GM12801 (cell line): ENCODE results near the gene TMEM125.

Experiments used
- TF ChIP-seq, protein P1 (sequence below): IDR thresholded peaks from one replicate; pipeline ENCODE4 v1.5.1; 2011; ENCODE audit warnings: control low read depth; ENCODE audit not compliant: insufficient read length; ENCODE audit errors: extremely low read depth

The TMEM125 gene

DNA sequence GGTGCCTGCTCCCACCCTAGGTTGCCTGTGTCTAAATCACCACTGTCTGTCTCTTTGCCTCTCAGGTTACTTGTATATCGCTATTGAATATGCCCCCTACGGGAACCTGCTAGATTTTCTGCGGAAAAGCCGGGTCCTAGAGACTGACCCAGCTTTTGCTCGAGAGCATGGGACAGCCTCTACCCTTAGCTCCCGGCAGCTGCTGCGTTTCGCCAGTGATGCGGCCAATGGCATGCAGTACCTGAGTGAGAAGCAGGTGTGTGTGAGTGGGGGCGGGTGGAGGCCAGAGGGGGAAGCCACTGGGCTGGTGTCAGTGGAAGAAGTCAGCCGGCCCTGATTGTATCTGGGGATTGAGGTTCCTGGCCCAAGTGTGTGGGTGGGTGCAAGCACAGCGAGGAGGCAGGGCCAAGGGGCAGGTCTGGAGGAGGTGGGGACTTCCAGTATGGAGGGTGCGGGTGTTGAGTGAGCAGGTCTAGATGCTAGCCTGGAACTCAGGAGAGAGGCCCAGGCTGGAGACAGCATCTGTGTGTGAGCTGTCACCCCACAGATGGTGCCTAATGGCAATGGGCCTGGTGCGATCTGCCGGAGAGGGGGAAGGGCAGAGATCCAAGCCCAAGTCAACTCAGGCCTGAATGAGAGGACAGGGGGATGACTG is 48.2 kb downstream of the TMEM125 start:
- TF ChIP-seq, protein P1, sequence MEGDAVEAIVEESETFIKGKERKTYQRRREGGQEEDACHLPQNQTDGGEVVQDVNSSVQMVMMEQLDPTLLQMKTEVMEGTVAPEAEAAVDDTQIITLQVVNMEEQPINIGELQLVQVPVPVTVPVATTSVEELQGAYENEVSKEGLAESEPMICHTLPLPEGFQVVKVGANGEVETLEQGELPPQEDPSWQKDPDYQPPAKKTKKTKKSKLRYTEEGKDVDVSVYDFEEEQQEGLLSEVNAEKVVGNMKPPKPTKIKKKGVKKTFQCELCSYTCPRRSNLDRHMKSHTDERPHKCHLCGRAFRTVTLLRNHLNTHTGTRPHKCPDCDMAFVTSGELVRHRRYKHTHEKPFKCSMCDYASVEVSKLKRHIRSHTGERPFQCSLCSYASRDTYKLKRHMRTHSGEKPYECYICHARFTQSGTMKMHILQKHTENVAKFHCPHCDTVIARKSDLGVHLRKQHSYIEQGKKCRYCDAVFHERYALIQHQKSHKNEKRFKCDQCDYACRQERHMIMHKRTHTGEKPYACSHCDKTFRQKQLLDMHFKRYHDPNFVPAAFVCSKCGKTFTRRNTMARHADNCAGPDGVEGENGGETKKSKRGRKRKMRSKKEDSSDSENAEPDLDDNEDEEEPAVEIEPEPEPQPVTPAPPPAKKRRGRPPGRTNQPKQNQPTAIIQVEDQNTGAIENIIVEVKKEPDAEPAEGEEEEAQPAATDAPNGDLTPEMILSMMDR = no peak

DNA sequence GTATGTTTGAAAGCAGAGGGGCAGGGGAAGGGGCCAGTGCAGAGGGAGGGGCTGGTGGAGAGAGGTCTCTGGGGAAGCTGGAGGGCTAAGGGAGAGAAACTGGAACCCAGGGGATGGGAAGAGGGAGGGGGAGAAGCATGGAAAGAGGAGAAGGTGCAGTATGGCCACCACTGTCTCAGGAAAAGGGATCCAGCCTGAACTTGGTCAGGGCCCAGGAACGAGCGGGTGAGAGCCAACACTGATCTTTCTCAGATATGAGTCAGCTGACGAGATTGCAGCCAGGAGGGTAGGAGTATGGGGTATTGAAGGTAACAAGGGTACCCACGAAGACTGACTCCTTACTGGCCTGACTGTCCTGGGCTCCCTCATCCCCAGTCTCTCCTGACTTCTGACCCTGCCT is 49.0 kb downstream of the TMEM125 start:
- TF ChIP-seq, protein P1 = no peak

DNA sequence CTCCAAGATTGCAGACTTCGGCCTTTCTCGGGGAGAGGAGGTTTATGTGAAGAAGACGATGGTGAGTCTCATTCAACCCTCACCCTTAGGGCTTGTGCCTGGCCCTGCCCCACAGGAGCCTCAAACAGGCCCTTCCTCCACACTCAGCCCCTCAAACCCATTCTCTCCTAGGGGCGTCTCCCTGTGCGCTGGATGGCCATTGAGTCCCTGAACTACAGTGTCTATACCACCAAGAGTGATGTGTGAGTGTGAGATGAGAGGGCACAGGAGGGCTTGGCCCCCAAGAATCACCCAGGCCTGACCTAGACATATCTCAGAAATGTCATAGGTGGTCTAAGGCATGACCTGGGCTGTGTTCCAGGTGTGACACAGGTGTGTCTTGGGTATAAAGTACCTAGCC is 49.5 kb downstream of the TMEM125 start:
- TF ChIP-seq, protein P1 = no peak

DNA sequence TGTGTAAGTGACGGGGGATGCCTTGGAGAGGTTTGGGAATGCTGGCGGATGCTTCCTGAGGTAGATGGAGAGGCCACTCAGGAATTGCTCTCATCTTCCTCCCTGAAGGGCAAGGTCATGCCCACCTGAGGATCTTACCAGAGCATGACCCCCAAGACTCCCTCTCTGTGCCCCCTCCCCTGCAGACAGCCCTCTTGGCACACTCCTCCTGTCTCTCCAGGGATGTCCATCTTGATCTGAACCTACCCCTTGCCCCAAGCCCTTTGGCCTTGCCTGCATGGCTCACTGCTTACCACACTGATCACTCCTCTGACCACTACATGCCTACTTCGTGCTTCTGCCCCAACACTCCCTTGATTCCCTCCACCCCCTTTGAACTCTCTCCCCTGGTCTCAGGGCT is 50.0 kb downstream of the TMEM125 start:
- TF ChIP-seq, protein P1 = no peak

DNA sequence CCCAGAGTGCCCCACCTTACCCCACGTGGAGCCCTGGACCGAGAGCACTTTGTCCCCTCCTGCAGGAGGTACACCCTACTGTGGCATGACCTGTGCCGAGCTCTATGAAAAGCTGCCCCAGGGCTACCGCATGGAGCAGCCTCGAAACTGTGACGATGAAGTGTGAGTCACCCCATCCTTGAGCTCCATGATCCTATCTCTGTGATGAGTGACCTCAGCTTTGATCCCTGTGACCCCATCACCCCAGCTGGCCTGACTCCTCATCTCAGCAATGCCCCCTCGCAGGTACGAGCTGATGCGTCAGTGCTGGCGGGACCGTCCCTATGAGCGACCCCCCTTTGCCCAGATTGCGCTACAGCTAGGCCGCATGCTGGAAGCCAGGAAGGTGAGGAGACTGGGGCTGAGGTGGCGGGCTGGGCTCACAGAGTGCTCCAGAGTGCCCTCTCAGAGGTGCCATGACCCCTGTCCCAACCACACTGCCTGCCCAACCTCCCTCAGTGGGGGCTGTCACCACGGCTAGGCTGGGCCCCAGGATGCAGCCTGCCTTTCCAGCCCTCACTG is 51.6 kb downstream of the TMEM125 start:
- TF ChIP-seq, protein P1 = no peak

DNA sequence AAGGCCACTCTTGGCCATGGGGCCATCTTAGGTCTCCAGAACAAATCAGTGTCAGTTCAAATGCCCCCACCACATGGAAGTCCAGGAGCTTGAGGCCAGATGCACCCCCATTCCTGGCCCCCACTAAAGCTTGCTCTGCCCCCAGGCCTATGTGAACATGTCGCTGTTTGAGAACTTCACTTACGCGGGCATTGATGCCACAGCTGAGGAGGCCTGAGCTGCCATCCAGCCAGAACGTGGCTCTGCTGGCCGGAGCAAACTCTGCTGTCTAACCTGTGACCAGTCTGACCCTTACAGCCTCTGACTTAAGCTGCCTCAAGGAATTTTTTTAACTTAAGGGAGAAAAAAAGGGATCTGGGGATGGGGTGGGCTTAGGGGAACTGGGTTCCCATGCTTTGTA is 52.7 kb downstream of the TMEM125 start:
- TF ChIP-seq, protein P1 = no peak
